RCC 7860 (cell line): Measurements from ENCODE around the gene MTHFSD.

ENCODE experiments used
- DNase-seq: peaks from one replicate; pipeline ENCODE4 v3.0.0-alpha.2; 2015; ENCODE audit warnings: low spot score
- FAIRE-seq: peaks from 2 replicates; lab custom pipeline; 2012; peaks lifted over from hg19 to GRCh38; lab: Jason Lieb, UNC

The MTHFSD gene

GRCh38 chr16:86494039-86494564, 60.9 kb downstream of the MTHFSD start:
- DNase-seq (no peak), FAIRE-seq (no peak)

GRCh38 chr16:86492961-86493629, 61.9 kb downstream of the MTHFSD start:
- no peak for DNase-seq
- no peak for FAIRE-seq

- DNase-seq, result no peak
- no peak for FAIRE-seq
Observed at GRCh38 chr16:86492267-86492960, 62.6 kb downstream of the MTHFSD start.

- FAIRE-seq (no peak), DNase-seq (no peak)
Observed at GRCh38 chr16:86491640-86492023, 63.4 kb downstream of the MTHFSD start.

- no peak for FAIRE-seq
- no peak for DNase-seq
Observed at GRCh38 chr16:86490859-86491639, 64.0 kb downstream of the MTHFSD start.

- no peak for FAIRE-seq
Observed at GRCh38 chr16:86485746-86486145, 69.3 kb downstream of the MTHFSD start.

GRCh38 chr16:86484240-86484639, 70.8 kb downstream of the MTHFSD start:
- FAIRE-seq (no peak), DNase-seq (no peak)

More at GRCh38 chr16:86485746-86486145, 69.3 kb downstream of the MTHFSD start:
- DNase-seq, result no peak

- no peak for FAIRE-seq
- DNase-seq, result no peak
Observed at GRCh38 chr16:86481607-86482006, 73.4 kb downstream of the MTHFSD start.

GRCh38 chr16:86480444-86480843, 74.6 kb downstream of the MTHFSD start:
- DNase-seq (no peak), FAIRE-seq (no peak)
